ENCODE measurements around the gene C11orf54. TPM values are rescaled to one million over a fixed set of nuclear protein-coding genes. Genes with fewer than 3 reads are reported as not detected.

The C11orf54 gene
- total RNA-seq, 1 donor from 2014 or later = 48.3 TPM

- Histone ChIP-seq H3K4me3 (no peak overlapping the region), H3K36me3 (peaks cover 60% of the 10 kb centered on the region), H3K27ac (no peak overlapping the region), H3K27me3 (no peaks in the 10 kb centered on the region), H3K9me3 (peaks cover 2% of the 10 kb centered on the region), H3K4me1 (no peaks in the 10 kb centered on the region)
- DNase-seq (no peak), ATAC-seq (no peak)
- intact Hi-C loops (cut with DNase I) = no loop called here
- no peak for TF ChIP-seq CTCF (IDR thresholded peaks at IDR 0.05)
These were observed 37.2 kb upstream of the C11orf54 start for GRCh38 chr11:93704237-93704636.

- H3K27ac ChIP-seq = no peak overlapping the region
- ATAC-seq (no peak), DNase-seq (no peak)
- peaks cover 45% of the 10 kb centered on the region for H3K36me3 ChIP-seq
- H3K4me3 ChIP-seq = no peak overlapping the region
- H3K4me1 ChIP-seq = no peaks in the 10 kb centered on the region
- TF ChIP-seq CTCF (IDR thresholded peaks at IDR 0.05) = no peak
- no peaks in the 10 kb centered on the region for H3K27me3 ChIP-seq
- intact Hi-C loops (cut with DNase I) = no loop called here
- peaks cover 24% of the 10 kb centered on the region for H3K9me3 ChIP-seq
These were observed 31.2 kb upstream of the C11orf54 start for GRCh38 chr11:93710239-93710638.

GRCh38 chr11:93712678-93713077 lies 28.8 kb upstream of the C11orf54 start:
- H3K27ac ChIP-seq = no peak overlapping the region
- H3K27me3 ChIP-seq = no peaks in the 10 kb centered on the region
- ATAC-seq (no peak), DNase-seq (no peak)
- H3K36me3 ChIP-seq = peaks cover 31% of the 10 kb centered on the region
- no peak overlapping the region for H3K4me3 ChIP-seq
- H3K4me1 ChIP-seq = no peaks in the 10 kb centered on the region
- no peak for TF ChIP-seq CTCF (IDR thresholded peaks at IDR 0.05)
- intact Hi-C loops (cut with DNase I) = no loop called here
- peaks cover 24% of the 10 kb centered on the region for H3K9me3 ChIP-seq

- Histone ChIP-seq H3K9me3 (peaks cover 6% of the 10 kb centered on the region), H3K27ac (no peak overlapping the region), H3K27me3 (no peaks in the 10 kb centered on the region), H3K4me3 (no peak overlapping the region), H3K36me3 (peaks cover 19% of the 10 kb centered on the region), H3K4me1 (no peaks in the 10 kb centered on the region)
- intact Hi-C loops (cut with DNase I) = no loop called here
- ATAC-seq (no peak), DNase-seq (no peak)
- TF ChIP-seq CTCF (IDR thresholded peaks at IDR 0.05) = no peak
These were observed 25.6 kb upstream of the C11orf54 start for GRCh38 chr11:93715797-93716396.

GRCh38 chr11:93717501-93717900 lies 24.0 kb upstream of the C11orf54 start:
- TF ChIP-seq CTCF (IDR thresholded peaks at IDR 0.05) = no peak
- DNase-seq = no peak
- ATAC-seq = no peak
- peaks cover 30% of the 10 kb centered on the region for H3K36me3 ChIP-seq
- H3K4me1 ChIP-seq = no peaks in the 10 kb centered on the region
- H3K27ac ChIP-seq = no peak overlapping the region
- H3K27me3 ChIP-seq = no peaks in the 10 kb centered on the region
- no peak overlapping the region for H3K4me3 ChIP-seq
- no peaks in the 10 kb centered on the region for H3K9me3 ChIP-seq
- intact Hi-C loops (cut with DNase I) = no loop called here

GRCh38 chr11:93718057-93718563 lies 23.4 kb upstream of the C11orf54 start:
- no peaks in the 10 kb centered on the region for H3K27me3 ChIP-seq
- peaks cover 36% of the 10 kb centered on the region for H3K36me3 ChIP-seq
- no peak overlapping the region for H3K4me3 ChIP-seq
- no peak for ATAC-seq
- no peak for TF ChIP-seq CTCF (IDR thresholded peaks at IDR 0.05)
- intact Hi-C loops (cut with DNase I) = no loop called here
- no peak for DNase-seq
- no peaks in the 10 kb centered on the region for H3K4me1 ChIP-seq
- H3K27ac ChIP-seq = no peak overlapping the region
- no peaks in the 10 kb centered on the region for H3K9me3 ChIP-seq
